HG03097 (cell line): ENCODE data around the gene ADAM30.

Source experiments
- ATAC-seq: cut with Tn5 transposase; IDR thresholded peaks from one replicate; pipeline ENCODE4 v1.9.1; 2021; ENCODE audit not compliant: unreplicated experiment, low FRiP score

ADAM30 gene

DNA sequence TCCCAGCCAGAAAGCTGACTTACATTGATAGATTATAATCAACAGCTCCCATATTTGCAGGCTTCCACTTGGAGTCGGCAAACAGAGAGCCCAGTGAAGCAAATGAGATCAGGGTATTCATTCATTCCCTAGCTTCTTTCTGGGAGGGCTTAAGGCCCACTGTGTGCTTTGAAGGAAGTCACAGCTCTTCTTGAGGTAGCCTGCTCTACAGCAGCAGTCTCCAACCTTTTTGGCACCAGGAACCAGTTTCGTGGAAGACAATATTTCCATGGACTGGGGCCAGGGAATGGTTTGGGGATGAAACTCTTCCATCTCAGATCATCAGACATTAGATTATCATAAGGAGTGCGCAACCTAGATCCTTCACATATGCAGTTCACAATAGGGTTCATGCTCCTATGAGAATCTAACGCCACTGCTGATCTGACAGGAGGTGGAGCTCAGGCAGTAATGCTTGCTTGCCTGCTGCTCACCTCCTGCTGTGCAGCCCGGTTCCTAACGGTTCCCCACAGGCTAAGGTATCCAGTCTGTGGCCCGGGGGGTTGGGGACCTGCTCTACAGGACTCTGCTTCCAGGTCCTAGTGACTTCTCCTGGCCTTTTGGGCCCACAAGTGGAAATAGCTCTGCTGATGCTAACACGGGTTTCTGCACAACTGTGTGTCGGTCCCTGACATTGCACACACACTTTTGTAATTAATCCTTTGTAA is 13.7 kb upstream of the ADAM30 start:
- ATAC-seq: no peak

GRCh38 chr1:119908661-119909060 is 12.3 kb upstream of the ADAM30 start:
- no peak for ATAC-seq

- ATAC-seq: no peak
Observed at GRCh38 chr1:119906927-119907652, 10.8 kb upstream of the ADAM30 start.

- no peak for ATAC-seq
Observed at GRCh38 chr1:119903443-119903835, 7.1 kb upstream of the ADAM30 start.

GRCh38 chr1:119902775-119903442 is 6.6 kb upstream of the ADAM30 start:
- ATAC-seq: no peak

- ATAC-seq: no peak
Observed at GRCh38 chr1:119898981-119899720, 2.8 kb upstream of the ADAM30 start.

GRCh38 chr1:119898530-119898929 is 2.2 kb upstream of the ADAM30 start:
- no peak for ATAC-seq

DNA sequence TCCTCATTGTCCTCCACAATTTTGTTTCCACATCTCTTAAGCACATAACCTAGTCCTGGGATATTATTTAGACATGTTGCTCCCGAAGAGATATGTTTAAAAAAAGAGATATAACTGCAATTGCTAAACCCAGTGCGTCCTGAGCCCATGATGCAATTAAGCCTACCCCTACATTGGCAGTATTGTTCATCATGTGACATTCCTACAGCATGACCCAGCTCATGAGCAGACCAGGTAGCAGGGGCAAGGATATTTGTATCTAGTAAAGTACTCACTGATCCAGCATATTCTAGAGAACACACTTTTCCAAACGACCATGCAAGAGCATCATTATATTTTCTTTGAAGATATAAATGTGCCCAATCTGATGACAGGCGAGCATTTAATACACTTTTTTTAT is 1.2 kb downstream of the ADAM30 start:
- no peak for ATAC-seq

GRCh38 chr1:119893827-119894700 is 2.3 kb downstream of the ADAM30 start:
- ATAC-seq: no peak

- no peak for ATAC-seq
Observed at GRCh38 chr1:119893238-119893791, 3.0 kb downstream of the ADAM30 start.

- ATAC-seq: no peak
Observed at GRCh38 chr1:119891386-119891785, 4.9 kb downstream of the ADAM30 start.

DNA sequence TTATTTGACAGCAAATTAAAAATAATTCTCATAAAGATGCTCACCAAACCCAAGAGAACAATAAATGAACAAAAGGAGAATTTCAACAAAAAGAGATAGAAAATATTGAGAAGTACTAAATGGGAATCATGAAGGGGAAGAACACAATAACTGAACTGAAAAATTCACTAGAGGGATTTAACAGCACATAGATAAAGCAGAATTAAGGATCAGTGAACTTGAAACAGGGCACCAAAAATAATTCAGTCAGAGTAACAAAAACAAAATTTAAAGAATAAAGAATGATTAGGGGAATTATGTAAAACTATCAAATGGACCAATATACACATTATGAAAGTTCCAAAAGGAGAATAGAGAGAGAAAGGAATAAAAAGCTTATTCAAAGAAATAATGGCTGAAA is 7.8 kb downstream of the ADAM30 start:
- ATAC-seq: no peak

- no peak for ATAC-seq
Observed at GRCh38 chr1:119887427-119887826, 8.9 kb downstream of the ADAM30 start.

- no peak for ATAC-seq
Observed at GRCh38 chr1:119885903-119886783, 10.2 kb downstream of the ADAM30 start.

- ATAC-seq: no peak
Observed at GRCh38 chr1:119884711-119885110, 11.6 kb downstream of the ADAM30 start.

DNA sequence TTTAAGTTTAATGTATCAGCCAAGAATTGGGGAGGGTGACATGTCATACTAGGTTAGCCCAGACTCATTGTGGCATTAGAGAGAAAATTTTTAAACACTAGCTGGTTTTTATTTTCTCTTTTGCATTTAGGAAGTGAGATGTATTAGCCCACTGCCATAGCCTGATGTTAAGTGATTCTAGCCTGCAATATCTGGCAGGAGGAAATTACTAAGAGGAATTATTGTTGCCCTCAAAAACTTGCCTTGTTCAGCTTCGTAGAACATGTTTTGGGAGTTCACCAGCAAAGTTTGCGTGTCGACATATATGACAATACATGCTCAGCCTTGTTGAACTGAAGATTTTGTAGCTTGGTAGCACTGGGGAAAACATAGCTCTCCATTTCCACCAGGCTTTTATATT is 12.5 kb downstream of the ADAM30 start:
- no peak for ATAC-seq

DNA sequence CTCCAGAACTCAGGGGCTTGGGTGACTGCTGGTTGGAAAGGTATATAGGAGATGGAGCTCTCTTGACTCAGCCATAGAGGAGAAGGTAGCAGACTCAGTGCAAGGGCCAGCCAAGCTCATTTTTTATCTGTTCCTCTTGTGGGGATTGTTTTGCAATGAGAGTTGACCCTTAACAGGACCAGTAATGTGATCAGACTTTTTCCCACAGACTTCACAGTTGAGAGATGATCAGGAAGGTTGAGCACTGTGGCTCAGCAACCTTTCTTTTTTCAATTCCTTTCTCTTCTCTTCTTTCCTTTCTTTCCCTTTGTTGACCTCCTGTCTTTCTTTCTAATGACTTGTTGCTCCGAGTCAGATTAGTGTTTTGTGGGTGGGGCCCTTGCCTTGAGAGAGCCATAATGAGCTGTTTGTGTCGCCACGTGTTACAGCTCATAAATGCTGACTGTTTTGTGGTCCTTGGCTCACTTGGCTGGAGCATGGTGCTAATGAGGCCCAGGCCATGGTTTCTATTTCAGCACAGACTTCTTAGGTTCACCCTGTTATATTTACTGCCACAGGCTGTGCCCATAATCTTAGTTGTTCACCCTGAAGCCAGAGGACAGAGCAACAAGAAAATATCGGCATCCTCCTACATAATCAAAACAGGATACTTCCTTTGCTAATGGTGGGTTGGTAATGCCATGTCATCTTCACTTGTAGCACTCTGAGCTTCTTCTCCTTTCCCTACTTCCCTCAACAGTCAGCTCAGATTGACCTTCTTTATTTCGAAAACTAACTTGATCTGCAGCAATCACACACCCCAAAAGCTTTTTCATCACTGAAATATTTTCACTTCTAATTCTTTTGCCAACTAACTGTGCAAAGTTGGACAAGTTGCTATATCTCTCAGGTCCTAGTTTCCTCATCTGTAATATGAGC is 13.9 kb downstream of the ADAM30 start:
- no peak for ATAC-seq
